TTC549 (cell line): ENCODE measurements around the gene N4BP3.

ENCODE experiments used
- FAIRE-seq: peaks from 2 replicates; lab custom pipeline; 2012; peaks lifted over from hg19 to GRCh38; lab: Jason Lieb, UNC

Gene N4BP3

DNA sequence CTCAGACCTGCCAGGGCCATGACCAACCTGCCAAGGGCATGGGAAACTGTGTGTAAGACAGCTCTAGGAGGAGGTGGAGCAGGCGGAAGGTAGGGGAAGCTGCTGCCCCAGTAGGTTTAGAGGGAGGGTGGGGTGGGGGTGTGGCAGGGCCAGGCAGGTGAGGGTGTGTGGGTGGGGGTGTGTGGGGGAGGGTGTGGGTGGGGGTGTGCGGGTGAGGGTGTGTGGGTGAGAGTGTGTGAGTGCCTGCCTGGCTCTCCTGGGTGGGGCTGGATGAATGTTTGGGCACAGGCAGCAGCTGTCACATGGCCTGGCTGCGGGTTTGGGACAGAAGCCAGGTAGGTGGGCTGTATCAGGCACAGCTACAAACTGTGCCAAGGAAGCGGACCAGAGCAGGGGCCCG lies 8.8 kb upstream of the N4BP3 start:
- FAIRE-seq, result no peak

DNA sequence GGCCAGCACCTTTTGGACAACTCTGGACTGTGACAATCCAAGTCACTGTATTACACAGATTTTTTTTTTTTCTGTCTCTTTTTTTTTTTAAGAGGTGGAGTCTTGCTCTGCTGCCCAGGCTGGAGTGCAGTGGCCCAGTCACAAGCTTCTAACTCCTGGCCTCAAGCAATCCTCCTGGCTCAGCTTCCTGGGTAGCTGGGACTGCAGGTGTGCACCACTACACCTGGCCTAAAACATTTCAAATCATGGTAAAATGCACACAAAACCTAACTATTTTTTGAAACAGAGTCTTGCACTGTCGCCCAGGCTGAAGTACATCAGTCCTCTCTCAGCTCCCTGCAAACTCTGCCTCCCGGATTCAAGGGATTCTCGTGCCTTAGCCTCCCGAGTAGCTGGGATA lies 7.2 kb upstream of the N4BP3 start:
- FAIRE-seq, result no peak

GRCh38 chr5:178106556-178107239 lies 6.6 kb upstream of the N4BP3 start:
- FAIRE-seq, result no peak

DNA sequence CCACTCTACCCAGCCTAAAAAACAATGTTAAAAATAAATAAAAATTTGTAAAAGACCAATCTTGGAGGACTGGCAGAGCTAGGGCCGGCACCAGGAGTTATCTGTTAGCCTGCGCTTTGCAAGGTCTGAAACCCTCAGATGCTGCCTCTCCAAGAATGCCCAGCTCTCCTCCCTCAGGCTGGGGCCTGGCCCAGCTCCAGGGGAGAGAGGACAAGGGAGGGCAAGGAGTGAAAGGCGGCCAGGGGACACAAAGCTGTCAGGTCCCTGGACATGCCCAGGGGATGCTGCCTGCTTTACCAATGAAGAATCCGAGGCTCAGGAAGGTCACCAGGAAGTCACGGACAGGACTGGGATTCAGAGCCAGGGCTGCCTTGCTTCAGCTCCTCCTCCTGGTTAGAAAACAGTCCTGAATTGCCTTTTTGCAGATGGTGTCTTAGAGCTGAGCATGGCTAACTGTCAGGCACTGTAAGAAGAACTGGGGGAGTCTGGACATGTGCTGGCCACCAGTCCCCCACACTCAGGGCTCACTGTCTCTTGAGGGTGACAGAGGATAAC lies 5.5 kb upstream of the N4BP3 start:
- FAIRE-seq, result no peak

GRCh38 chr5:178108446-178108845 lies 4.9 kb upstream of the N4BP3 start:
- no peak for FAIRE-seq

DNA sequence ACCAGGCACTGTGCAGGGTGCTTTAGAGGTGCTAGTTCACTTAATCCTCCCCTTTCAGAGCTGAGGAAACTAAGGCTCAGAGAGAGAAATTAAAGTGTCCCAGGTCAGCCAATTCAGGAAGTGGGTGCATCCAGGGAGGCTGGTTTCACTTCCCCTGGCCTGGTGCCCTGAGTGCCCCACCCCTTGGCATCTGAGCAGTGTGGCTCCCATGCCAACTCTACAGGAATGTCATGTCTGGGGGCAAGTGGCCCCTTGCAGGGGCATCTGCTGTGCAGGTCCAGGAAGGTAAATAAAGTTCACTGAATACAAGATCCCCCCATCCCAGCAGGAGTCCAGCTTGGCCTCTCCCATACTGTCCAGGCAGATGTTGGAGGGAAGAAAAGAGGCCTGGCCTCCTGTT lies 4.4 kb upstream of the N4BP3 start:
- no peak for FAIRE-seq

DNA sequence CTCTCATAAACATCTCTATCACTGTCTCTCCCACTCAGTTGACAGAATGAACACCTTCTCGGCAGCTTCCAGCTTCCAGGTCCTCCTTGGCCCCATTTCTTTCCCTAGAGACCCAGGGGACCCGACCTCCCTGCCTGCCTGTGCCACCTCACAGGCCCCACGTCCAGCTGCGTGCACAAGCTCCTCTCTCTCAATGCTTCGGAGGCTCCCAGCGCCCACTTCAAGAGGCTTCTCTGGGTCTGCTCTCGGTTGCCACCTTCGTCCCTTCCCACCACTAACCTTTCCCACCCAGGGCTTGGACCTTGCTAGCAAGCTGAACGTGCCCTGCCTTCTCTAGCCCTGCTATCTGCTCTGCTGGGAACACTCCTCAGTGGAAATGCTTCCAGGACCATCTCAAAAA lies 2.8 kb upstream of the N4BP3 start:
- FAIRE-seq, result no peak

- FAIRE-seq, result no peak
Observed at GRCh38 chr5:178111925-178112324, 1.4 kb upstream of the N4BP3 start.

- no peak for FAIRE-seq
Observed at GRCh38 chr5:178112545-178112944, 787 bp upstream of the N4BP3 start.

DNA sequence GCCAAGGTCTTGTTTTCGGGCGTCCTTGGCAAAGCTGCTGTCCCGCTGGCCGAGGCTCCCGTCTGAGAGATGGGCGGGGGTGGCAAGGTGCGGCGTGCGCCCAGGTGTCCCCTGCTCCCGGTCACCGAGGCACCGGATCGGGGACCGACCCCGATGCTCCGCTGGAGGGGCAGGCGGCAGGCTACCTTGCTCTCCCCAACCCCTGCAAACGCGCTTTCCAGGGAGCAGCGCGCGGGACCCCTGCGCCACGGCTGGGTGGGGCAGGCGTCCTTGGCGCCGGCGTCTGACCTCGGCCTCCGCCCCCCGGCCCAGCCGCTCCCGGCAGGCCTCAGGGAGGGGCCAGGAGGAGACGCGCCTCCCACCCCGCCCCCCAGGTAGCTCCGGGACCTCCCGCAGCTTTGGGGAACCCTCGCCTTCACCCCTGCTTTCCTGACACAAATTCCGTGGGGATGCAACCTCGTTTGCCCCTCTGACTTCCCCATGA lies 551 bp downstream of the N4BP3 start:
- no peak for FAIRE-seq

GRCh38 chr5:178114325-178115135 lies 1.2 kb downstream of the N4BP3 start:
- FAIRE-seq, result no peak

- no peak for FAIRE-seq
Observed at GRCh38 chr5:178115136-178115813, 1.9 kb downstream of the N4BP3 start.

GRCh38 chr5:178115814-178116142 lies 2.4 kb downstream of the N4BP3 start:
- FAIRE-seq, result no peak

DNA sequence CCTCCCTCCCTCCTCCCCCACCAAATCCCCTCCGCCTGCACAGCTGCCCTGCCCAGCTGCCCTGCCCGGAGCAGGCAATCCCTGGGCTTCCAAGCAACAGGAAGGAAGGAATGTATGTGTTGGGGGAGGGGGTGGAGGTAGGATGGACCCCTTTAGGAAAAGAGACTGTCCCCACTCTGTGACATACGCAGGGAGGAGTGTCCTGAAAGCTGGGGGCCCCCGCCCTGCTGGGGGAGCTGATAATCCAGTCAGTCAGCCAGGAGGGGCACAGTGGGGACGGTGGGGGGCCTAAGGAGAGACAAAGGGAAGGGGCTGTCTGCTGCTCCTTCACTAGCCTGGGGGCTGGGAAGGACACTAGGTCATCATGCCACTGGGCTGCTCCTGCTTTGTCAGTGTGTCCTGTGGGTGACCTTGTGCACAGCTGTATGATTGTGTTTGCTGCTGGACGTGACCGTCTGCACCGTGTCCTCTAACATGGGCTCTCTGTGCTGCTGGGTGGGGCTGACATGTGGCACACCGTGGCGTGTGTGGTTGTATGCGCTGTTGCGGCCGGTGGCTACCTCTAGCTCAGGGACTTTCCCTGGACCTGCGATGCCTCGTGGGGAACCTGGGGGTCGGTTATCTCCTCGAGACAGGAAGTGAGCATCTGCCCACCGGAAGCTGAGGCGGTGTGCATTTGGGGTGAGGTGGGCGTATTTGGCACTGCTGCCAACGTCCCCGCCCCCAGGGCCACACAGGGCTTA lies 3.0 kb downstream of the N4BP3 start:
- no peak for FAIRE-seq

GRCh38 chr5:178117923-178118701 lies 4.8 kb downstream of the N4BP3 start:
- FAIRE-seq, result no peak

DNA sequence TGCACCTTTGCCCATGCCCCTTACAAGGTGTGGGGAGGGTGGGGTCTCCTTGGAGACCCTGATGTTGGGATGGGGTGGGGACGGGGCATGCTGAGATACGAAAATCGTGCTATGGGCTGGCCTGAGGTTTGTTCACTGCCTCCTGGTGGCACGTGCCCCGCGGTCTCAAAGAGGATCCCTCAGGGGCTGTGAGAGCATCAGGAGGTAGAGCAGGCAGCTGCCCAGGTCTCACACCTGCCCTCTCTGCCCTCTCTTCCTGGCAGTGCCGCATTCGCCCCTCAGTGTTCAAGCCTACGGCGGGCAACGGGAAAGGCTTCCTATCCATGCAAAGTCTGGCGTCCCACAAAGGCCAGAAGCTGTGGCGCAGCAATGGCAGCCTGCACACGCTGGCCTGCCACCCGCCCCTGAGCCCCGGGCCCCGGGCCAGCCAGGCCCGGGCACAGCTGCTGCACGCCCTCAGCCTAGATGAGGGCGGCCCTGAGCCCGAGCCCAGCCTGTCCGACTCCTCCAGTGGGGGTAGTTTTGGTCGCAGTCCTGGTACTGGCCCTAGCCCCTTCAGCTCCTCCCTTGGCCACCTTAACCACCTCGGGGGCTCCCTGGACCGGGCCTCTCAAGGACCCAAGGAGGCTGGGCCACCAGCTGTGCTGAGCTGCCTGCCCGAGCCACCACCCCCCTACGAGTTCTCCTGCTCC lies 6.7 kb downstream of the N4BP3 start:
- FAIRE-seq, result no peak

DNA sequence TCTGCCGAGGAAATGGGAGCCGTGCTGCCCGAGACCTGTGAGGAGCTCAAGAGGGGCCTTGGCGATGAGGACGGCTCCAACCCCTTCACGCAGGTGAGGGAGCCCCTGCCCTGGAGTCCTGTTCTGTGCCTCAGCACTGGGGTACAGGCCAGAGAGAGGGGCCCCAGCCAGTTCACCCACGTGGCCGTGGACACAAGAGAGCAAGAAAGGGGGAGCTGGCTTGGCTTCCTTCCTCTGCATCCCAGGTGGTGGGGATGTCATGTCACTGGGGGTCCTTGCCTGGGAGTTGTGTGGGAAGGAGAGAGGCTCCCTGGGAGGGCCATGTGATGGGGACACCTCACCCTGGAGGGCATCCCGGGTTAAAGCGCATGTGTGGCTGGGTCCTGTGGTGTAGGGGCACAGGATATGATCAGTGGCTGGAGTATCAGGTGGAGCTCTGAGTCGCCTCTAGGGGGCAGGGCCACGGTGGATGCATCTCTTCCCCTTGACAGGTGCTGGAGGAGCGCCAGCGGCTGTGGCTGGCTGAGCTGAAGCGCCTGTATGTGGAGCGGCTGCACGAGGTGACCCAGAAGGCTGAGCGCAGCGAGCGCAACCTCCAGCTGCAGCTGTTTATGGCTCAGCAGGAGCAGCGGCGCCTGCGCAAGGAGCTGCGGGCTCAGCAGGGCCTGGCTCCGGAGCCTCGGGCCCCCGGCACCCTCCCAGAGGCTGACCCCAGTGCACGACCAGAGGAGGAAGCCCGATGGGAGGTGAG lies 7.5 kb downstream of the N4BP3 start:
- no peak for FAIRE-seq

DNA sequence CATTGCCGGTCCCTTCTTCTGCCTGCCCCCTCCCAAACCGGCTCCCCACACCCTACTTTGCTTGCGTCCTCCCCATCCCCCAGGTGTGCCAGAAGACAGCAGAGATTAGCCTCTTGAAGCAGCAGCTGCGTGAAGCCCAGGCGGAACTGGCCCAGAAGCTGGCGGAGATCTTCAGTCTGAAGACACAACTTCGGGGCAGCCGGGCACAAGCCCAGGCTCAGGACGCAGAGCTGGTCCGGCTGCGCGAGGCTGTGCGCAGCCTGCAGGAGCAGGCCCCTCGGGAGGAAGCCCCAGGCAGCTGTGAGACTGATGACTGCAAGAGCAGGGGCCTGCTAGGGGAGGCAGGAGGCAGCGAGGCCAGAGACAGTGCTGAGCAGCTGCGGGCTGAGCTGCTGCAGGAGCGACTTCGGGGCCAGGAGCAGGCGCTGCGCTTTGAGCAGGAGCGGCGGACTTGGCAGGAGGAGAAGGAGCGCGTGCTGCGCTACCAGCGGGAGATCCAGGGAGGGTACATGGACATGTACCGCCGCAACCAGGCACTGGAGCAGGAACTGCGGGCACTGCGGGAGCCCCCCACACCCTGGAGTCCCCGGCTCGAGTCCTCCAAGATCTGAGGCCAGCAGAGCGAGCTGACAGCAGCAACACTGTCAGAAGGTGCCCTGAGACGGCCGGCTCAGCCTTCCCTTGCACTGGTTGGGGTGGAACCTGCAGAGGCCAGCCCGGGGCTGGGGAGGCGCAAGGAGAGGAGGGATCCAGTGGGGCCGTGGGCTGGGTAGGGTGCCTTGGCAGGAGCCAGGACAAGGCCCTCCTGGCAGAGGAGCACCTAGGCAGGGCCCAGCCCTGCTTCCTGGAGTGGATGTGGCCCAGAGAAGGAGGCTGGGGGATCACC lies 8.3 kb downstream of the N4BP3 start:
- FAIRE-seq, result no peak

DNA sequence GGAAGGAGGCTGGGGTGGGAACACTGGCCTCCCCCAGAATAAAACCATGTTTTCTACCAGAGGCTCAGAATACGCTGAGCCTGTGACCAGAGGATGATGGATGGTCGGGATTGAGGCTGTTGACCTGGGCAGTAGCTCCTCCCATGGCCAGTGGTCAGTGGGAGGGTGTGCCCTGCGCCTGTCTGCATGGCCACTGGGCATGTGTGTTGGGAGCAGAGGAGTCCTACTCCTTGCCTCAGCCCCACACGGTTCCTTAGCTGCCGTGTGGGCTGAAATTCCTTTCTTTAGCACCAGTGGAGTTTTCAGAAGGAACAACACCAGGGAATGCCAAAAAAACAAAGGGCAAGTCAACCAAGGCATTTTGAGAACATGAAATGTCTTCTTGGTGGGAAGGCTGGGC lies 9.0 kb downstream of the N4BP3 start:
- no peak for FAIRE-seq
